Measurements from ENCODE around the gene PITPNC1.

Gene PITPNC1

DNA sequence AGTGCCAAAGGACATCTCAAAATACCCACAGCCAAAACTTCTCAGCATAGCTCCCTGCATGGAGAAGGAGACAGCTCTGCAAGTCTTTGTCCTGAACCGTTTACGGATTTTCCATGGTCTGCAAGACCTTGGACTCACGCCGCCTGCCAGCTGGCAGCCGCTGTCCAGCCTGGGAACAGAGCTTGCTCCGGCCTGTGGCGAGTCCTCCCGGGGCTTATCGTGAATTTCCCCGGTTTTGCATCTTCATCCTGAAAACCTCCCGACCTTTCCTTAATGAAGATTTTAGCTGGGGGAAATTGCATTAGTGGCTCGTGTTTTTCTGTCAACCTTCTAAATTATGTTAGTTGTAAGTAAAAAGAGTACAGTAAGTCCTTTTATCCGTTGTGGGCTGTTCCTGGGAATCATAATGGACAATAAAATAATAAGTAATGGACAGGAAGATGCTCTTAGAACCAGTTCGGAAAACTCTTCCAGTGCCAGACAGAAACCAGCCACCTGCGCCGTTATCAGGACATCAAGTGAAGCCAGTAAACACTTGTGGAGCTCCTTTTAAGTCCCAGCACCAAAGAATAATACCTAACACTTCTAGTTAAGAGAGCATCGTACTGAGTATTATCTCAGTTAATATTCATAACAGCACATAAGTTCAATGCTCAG is 228.3 kb downstream of the PITPNC1 start:
- H3K4me1 ChIP-seq (ENCODE audit: low read length) = no peaks in the 10 kb centered on the region
- no peaks in the 10 kb centered on the region for H3F3A ChIP-seq (ENCODE audit: insufficient read depth, low read length)
- H3K4me2 ChIP-seq (ENCODE audit: low read depth, low read length) = no peak overlapping the region
- H3K79me2 ChIP-seq (ENCODE audit: low read length) = no peaks in the 10 kb centered on the region
- no peaks in the 10 kb centered on the region for H3K9me3 ChIP-seq (replicated peaks; ENCODE audit: insufficient read depth, low read length)
- no peaks in the 10 kb centered on the region for H3K27me3 ChIP-seq (replicated peaks; ENCODE audit: insufficient read depth, low read length)
- TF ChIP-seq, protein P1, sequence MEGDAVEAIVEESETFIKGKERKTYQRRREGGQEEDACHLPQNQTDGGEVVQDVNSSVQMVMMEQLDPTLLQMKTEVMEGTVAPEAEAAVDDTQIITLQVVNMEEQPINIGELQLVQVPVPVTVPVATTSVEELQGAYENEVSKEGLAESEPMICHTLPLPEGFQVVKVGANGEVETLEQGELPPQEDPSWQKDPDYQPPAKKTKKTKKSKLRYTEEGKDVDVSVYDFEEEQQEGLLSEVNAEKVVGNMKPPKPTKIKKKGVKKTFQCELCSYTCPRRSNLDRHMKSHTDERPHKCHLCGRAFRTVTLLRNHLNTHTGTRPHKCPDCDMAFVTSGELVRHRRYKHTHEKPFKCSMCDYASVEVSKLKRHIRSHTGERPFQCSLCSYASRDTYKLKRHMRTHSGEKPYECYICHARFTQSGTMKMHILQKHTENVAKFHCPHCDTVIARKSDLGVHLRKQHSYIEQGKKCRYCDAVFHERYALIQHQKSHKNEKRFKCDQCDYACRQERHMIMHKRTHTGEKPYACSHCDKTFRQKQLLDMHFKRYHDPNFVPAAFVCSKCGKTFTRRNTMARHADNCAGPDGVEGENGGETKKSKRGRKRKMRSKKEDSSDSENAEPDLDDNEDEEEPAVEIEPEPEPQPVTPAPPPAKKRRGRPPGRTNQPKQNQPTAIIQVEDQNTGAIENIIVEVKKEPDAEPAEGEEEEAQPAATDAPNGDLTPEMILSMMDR (IDR thresholded peaks at IDR 0.05; ENCODE audit: low read length) = no peak
- TF ChIP-seq EZH2 (optimal IDR thresholded peaks at IDR 0.05; ENCODE audit: low read depth, low read length) (no peak), EZH2phosphoT487 (IDR thresholded peaks at IDR 0.05; ENCODE audit: low read length) (no peak)
- no peaks in the 10 kb centered on the region for H3K9me2 ChIP-seq (replicated peaks; ENCODE audit: insufficient read depth, low read length)
- DNase-seq = no peak
- no peaks in the 10 kb centered on the region for H3K36me3 ChIP-seq (replicated peaks; ENCODE audit: insufficient read depth, low read length)
- no peak overlapping the region for H3K27ac ChIP-seq (ENCODE audit: low read length)
- no peaks in the 10 kb centered on the region for H4K20me1 ChIP-seq (ENCODE audit: insufficient read depth, low read length)
- H2AFZ ChIP-seq (ENCODE audit: low read length) = no peak overlapping the region
- no peak overlapping the region for H3K9ac ChIP-seq (ENCODE audit: low read length)
- H3K4me3 ChIP-seq (ENCODE audit: low read length) = no peak overlapping the region

DNA sequence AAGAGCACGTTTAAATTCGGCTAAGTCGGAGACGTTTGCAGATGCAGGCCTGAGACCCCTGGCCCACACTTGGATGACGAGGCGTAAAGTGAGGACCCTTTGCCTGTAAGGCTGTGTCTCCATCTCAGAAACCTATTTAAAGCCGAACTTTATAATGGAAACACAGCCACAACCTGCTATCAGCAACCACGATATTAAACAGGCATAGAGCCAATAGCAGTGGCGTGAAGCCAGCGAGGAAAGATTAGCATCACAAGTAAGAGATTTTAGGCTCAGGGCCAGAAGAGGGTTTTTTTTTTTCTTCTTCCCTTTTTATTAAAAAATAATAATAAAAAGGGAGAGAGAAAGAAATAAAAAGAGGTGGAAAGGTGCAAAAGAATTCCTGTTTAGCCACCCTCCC is 229.4 kb downstream of the PITPNC1 start:
- Histone ChIP-seq H3K27me3 (replicated peaks; ENCODE audit: insufficient read depth, low read length) (no peaks in the 10 kb centered on the region), H3K79me2 (ENCODE audit: low read length) (no peaks in the 10 kb centered on the region), H3K9me2 (replicated peaks; ENCODE audit: insufficient read depth, low read length) (no peaks in the 10 kb centered on the region), H3K27ac (ENCODE audit: low read length) (no peak overlapping the region), H3K4me1 (ENCODE audit: low read length) (no peaks in the 10 kb centered on the region), H3K4me2 (ENCODE audit: low read depth, low read length) (no peak overlapping the region), H3K9me3 (replicated peaks; ENCODE audit: insufficient read depth, low read length) (no peaks in the 10 kb centered on the region), H3F3A (ENCODE audit: insufficient read depth, low read length) (no peaks in the 10 kb centered on the region), H3K4me3 (ENCODE audit: low read length) (no peak overlapping the region), H3K9ac (ENCODE audit: low read length) (no peak overlapping the region), H3K36me3 (replicated peaks; ENCODE audit: insufficient read depth, low read length) (no peaks in the 10 kb centered on the region), H4K20me1 (ENCODE audit: insufficient read depth, low read length) (no peaks in the 10 kb centered on the region), H2AFZ (ENCODE audit: low read length) (no peak overlapping the region)
- TF ChIP-seq EZH2 (optimal IDR thresholded peaks at IDR 0.05; ENCODE audit: low read depth, low read length) (no peak), EZH2phosphoT487 (IDR thresholded peaks at IDR 0.05; ENCODE audit: low read length) (no peak)
- TF ChIP-seq, protein P1 (IDR thresholded peaks at IDR 0.05; ENCODE audit: low read length) = no peak
- no peak for DNase-seq

DNA sequence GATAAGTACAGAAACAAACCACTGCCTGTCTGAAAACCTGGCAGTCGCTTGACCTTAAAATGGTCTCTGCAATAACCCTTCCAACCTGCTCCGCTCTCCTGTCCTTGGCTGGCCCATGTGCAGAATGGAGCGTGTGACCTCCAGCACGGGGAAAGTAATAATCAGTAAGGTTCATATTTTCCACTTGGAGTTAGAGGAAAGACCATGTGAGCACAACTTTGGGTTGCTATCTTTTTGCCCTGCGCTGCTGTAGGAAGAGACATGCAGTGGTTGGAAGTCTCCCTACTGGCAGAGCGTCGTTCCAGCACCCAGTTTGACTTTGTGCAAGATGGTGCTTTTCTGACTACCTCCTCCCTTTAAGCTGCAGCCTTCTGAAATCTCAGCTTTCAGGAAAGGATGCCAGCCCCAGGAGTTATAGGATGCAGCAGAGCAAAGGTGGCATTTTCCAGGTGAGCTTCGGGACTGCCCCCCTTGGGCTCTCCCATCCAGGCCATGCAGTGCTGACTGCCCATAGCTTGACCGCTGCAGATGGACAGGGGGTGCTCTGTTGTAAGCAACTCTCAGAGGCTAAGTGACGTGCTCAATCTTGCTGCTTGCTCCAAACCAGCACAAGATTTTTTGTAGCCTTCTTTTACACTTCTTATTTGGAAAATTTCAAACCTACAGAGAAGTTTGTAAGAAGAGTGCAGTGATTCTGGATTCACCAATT is 230.0 kb downstream of the PITPNC1 start:
- no peaks in the 10 kb centered on the region for H3K27me3 ChIP-seq (replicated peaks; ENCODE audit: insufficient read depth, low read length)
- no peak for TF ChIP-seq EZH2phosphoT487 (IDR thresholded peaks at IDR 0.05; ENCODE audit: low read length)
- no peak for TF ChIP-seq EZH2 (optimal IDR thresholded peaks at IDR 0.05; ENCODE audit: low read depth, low read length)
- TF ChIP-seq, protein P1 (IDR thresholded peaks at IDR 0.05; ENCODE audit: low read length) = no peak
- H3K27ac ChIP-seq (ENCODE audit: low read length) = no peak overlapping the region

More for the DNA sequence above, 230.0 kb downstream of the PITPNC1 start:
- Histone ChIP-seq H4K20me1 (ENCODE audit: insufficient read depth, low read length) (no peaks in the 10 kb centered on the region), H3F3A (ENCODE audit: insufficient read depth, low read length) (no peaks in the 10 kb centered on the region), H3K4me2 (ENCODE audit: low read depth, low read length) (no peak overlapping the region), H3K4me1 (ENCODE audit: low read length) (no peaks in the 10 kb centered on the region), H3K9ac (ENCODE audit: low read length) (no peak overlapping the region), H2AFZ (ENCODE audit: low read length) (no peak overlapping the region), H3K4me3 (ENCODE audit: low read length) (no peak overlapping the region), H3K79me2 (ENCODE audit: low read length) (no peaks in the 10 kb centered on the region), H3K36me3 (replicated peaks; ENCODE audit: insufficient read depth, low read length) (no peaks in the 10 kb centered on the region), H3K9me2 (replicated peaks; ENCODE audit: insufficient read depth, low read length) (no peaks in the 10 kb centered on the region), H3K9me3 (replicated peaks; ENCODE audit: insufficient read depth, low read length) (no peaks in the 10 kb centered on the region)
- DNase-seq = no peak
